Hindlimb muscle (tissue), 1 donor: Measurements from ENCODE around the gene GTF2H3. TPM values are rescaled to one million over a fixed set of nuclear protein-coding genes. Genes with fewer than 3 reads are reported as not detected.

Experiments used
- polyA plus RNA-seq: library from polyadenylated mRNA; unstranded; fragments of 120-200 nt; gene quantifications from one replicate; pipeline ENCODE4 v1.2.1, GENCODE V29; 2013; ENCODE audit not compliant: insufficient read length

The GTF2H3 gene
- polyA plus RNA-seq, 1 donor: 26.5 TPM

Other genes starting within 250 kb of the GTF2H3 start
- gene KMT5A, start 249.7 kb upstream of the GTF2H3 start, polyA plus RNA-seq: 35.0 TPM
- 1.8 TPM for gene RILPL2, start 197.1 kb upstream of the GTF2H3 start, polyA plus RNA-seq
- gene SNRNP35, start 175.7 kb upstream of the GTF2H3 start, polyA plus RNA-seq: 34.3 TPM
- 31.1 TPM for gene RILPL1, start 100.1 kb upstream of the GTF2H3 start, polyA plus RNA-seq
- 134 TPM for gene TMED2, start 49.3 kb upstream of the GTF2H3 start, polyA plus RNA-seq
- gene DDX55, start 31.7 kb upstream of the GTF2H3 start, polyA plus RNA-seq: 21.4 TPM
- gene EIF2B1, start 143 bp upstream of the GTF2H3 start, polyA plus RNA-seq: 44.0 TPM
- 8.1 TPM for gene TCTN2, start 37.3 kb downstream of the GTF2H3 start, polyA plus RNA-seq
- gene ATP6V0A2, start 78.5 kb downstream of the GTF2H3 start, polyA plus RNA-seq: 15.6 TPM
- gene DNAH10, start 128.5 kb downstream of the GTF2H3 start, polyA plus RNA-seq: 1.3 TPM